HG02623 (cell line): ENCODE measurements around the gene NANOS2.

ENCODE experiments used
- ATAC-seq: cut with Tn5 transposase; IDR thresholded peaks from one replicate; pipeline ENCODE4 v1.9.1; 2021; ENCODE audit warnings: moderate library complexity; ENCODE audit not compliant: unreplicated experiment

The NANOS2 gene

GRCh38 chr19:45913874-45914830 is at the start of gene NANOS2:
Gene NANOS2 (minus strand): TSS chr19:45914778. CDS start chr19:45914693, 85 bp downstream.
- ATAC-seq, result no peak

- ATAC-seq, result no peak
Observed at GRCh38 chr19:45962021-45962420, 47.4 kb upstream of the NANOS2 start.

GRCh38 chr19:45960595-45961235 is 46.1 kb upstream of the NANOS2 start:
- ATAC-seq, result no peak

- ATAC-seq, result no peak
Observed at GRCh38 chr19:45959517-45960025, 45.0 kb upstream of the NANOS2 start.

GRCh38 chr19:45958769-45959516 is 44.4 kb upstream of the NANOS2 start:
- no peak for ATAC-seq

GRCh38 chr19:45958320-45958719 is 43.7 kb upstream of the NANOS2 start:
- no peak for ATAC-seq

- ATAC-seq, result no peak
Observed at GRCh38 chr19:45955905-45956608, 41.5 kb upstream of the NANOS2 start.

- ATAC-seq, result no peak
Observed at GRCh38 chr19:45954156-45954555, 39.6 kb upstream of the NANOS2 start.

GRCh38 chr19:45953676-45954075 is 39.1 kb upstream of the NANOS2 start:
- no peak for ATAC-seq

GRCh38 chr19:45952686-45953505 is 38.3 kb upstream of the NANOS2 start:
- no peak for ATAC-seq

GRCh38 chr19:45952341-45952685 is 37.7 kb upstream of the NANOS2 start:
- ATAC-seq, result no peak

GRCh38 chr19:45947926-45948325 is 33.3 kb upstream of the NANOS2 start:
- ATAC-seq, result no peak

- ATAC-seq, result no peak
Observed at GRCh38 chr19:45940515-45940805, 25.9 kb upstream of the NANOS2 start.

GRCh38 chr19:45939792-45940514 is 25.4 kb upstream of the NANOS2 start:
- no peak for ATAC-seq

- ATAC-seq, result no peak
Observed at GRCh38 chr19:45938733-45939319, 24.2 kb upstream of the NANOS2 start.

- ATAC-seq, result no peak
Observed at GRCh38 chr19:45935267-45935666, 20.7 kb upstream of the NANOS2 start.

- no peak for ATAC-seq
Observed at GRCh38 chr19:45934551-45935230, 20.1 kb upstream of the NANOS2 start.

- no peak for ATAC-seq
Observed at GRCh38 chr19:45933759-45934158, 19.2 kb upstream of the NANOS2 start.
